HG02571 (cell line): ENCODE measurements around the gene ESRRB.

Experiments used
- ATAC-seq: cut with Tn5 transposase; IDR thresholded peaks from one replicate; pipeline ENCODE4 v1.9.1; 2021; ENCODE audit warnings: mild to moderate bottlenecking, moderate library complexity; ENCODE audit not compliant: unreplicated experiment

ESRRB gene

GRCh38 chr14:76491172-76491930 lies 115.4 kb downstream of the ESRRB start:
- ATAC-seq = no peak

GRCh38 chr14:76495983-76496382 lies 120.0 kb downstream of the ESRRB start:
- no peak for ATAC-seq

GRCh38 chr14:76496595-76496994 lies 120.7 kb downstream of the ESRRB start:
- ATAC-seq = no peak

- no peak for ATAC-seq
These were observed 121.9 kb downstream of the ESRRB start for GRCh38 chr14:76497550-76498462.

GRCh38 chr14:76498463-76498935 lies 122.6 kb downstream of the ESRRB start:
- ATAC-seq = no peak

GRCh38 chr14:76498976-76499375 lies 123.0 kb downstream of the ESRRB start:
- ATAC-seq = no peak

- no peak for ATAC-seq
These were observed 123.5 kb downstream of the ESRRB start for GRCh38 chr14:76499399-76499798.

GRCh38 chr14:76500011-76500410 lies 124.1 kb downstream of the ESRRB start:
- no peak for ATAC-seq

GRCh38 chr14:76500480-76500879 lies 124.5 kb downstream of the ESRRB start:
- no peak for ATAC-seq

- no peak for ATAC-seq
These were observed 125.3 kb downstream of the ESRRB start for GRCh38 chr14:76501156-76501720.

GRCh38 chr14:76502219-76502618 lies 126.3 kb downstream of the ESRRB start:
- no peak for ATAC-seq

GRCh38 chr14:76502638-76503037 lies 126.7 kb downstream of the ESRRB start:
- ATAC-seq = no peak

- ATAC-seq = no peak
These were observed 133.4 kb downstream of the ESRRB start for GRCh38 chr14:76509311-76509710.

GRCh38 chr14:76510181-76510580 lies 134.2 kb downstream of the ESRRB start:
- ATAC-seq = no peak

GRCh38 chr14:76514213-76514998 lies 138.5 kb downstream of the ESRRB start:
- no peak for ATAC-seq

- ATAC-seq = no peak
These were observed 140.9 kb downstream of the ESRRB start for GRCh38 chr14:76516884-76517283.

GRCh38 chr14:76518366-76518765 lies 142.4 kb downstream of the ESRRB start:
- ATAC-seq = no peak

GRCh38 chr14:76525106-76525821 lies 149.3 kb downstream of the ESRRB start:
- ATAC-seq = no peak

- no peak for ATAC-seq
These were observed 155.1 kb downstream of the ESRRB start for GRCh38 chr14:76531085-76531484.

GRCh38 chr14:76531821-76532318 lies 155.9 kb downstream of the ESRRB start:
- no peak for ATAC-seq
